Kidney (tissue), 14 donors: ENCODE data around the gene PNMT. TPM values are rescaled to one million over a fixed set of nuclear protein-coding genes. Genes with fewer than 3 reads are reported as not detected.
A peak's percentile ranks its signal among the peaks of the same experiment; 100 is the strongest.

ENCODE experiments used
- DNase-seq, 5 donors: peaks; one replicate each; pipeline ENCODE4 v3.0.0-alpha.2; 2013 to 2020
- FAIRE-seq: peaks from 2 replicates; lab custom pipeline; 2012; peaks lifted over from hg19 to GRCh38; lab: Jason Lieb, UNC
- H3K27ac ChIP-seq, 2 donors: one replicate each; pipeline ENCODE4 v1.7.0; 2013; ENCODE audit warnings: low read depth in 2 of 2, low read length in 2 of 2, inconsistent platforms in 1 of 2
- H3K27me3 ChIP-seq: one replicate; pipeline ENCODE4 v1.7.1; 2013; ENCODE audit warnings: low read length, inconsistent platforms; ENCODE audit not compliant: control insufficient read depth, insufficient read depth
- H3K36me3 ChIP-seq, 3 donors: one replicate each; pipeline versions ENCODE4 v1.7.0 to v1.7.1; 2013; ENCODE audit warnings: low read length in 3 of 3, control low read depth in 1 of 3, inconsistent platforms in 1 of 3; ENCODE audit not compliant: insufficient read depth in 3 of 3, control insufficient read depth in 2 of 3
- H3K4me1 ChIP-seq, 3 donors: one replicate each; pipeline versions ENCODE4 v1.7.0 to v1.7.1; 2013; ENCODE audit warnings: low read length in 3 of 3, inconsistent platforms in 1 of 3, low read depth in 1 of 3; ENCODE audit not compliant: control insufficient read depth in 2 of 3, insufficient read depth in 2 of 3
- H3K4me3 ChIP-seq, 3 donors: one replicate each; pipeline versions ENCODE4 v1.7.0 to v1.8.1; 2013; ENCODE audit warnings: low read length in 3 of 3, control low read depth in 1 of 3, inconsistent platforms in 1 of 3
- H3K9ac ChIP-seq, 3 donors: one replicate each; pipeline versions ENCODE4 v1.7.0 to v1.7.1; 2013; ENCODE audit warnings: low read length in 3 of 3, control low read depth in 1 of 3, inconsistent platforms in 1 of 3
- H3K9me3 ChIP-seq, 3 donors: one replicate each; pipeline versions ENCODE4 v1.7.0 to v1.7.1; 2013; ENCODE audit warnings: low read length in 3 of 3, control low read depth in 1 of 3, inconsistent platforms in 1 of 3; ENCODE audit not compliant: control insufficient read depth in 2 of 3, insufficient read depth in 1 of 3
- CTCF ChIP-seq: IDR thresholded peaks from 3 replicates; pipeline ENCODE4 v1.5.1; 2012; ENCODE audit warnings: mild to moderate bottlenecking, moderate library complexity, borderline replicate concordance; ENCODE audit not compliant: insufficient read depth; ENCODE audit errors: extremely low read depth
- intact Hi-C: fragments of 100-400 bp; cut with DNase I; formaldehyde crosslinking; loops from one replicate; pipeline ENCODE4 v1.11.1; 2022
- polyA plus RNA-seq: library from polyadenylated mRNA; stranded (reverse); fragments of 350-450 nt; fragmentation: Illumina TruSeq; extraction: RNeasy Lipid Tissue Mini Kit (QIAGEN cat#74804); gene quantifications from one replicate; pipeline ENCODE4 v1.2.3, GENCODE V29; 2014; ENCODE audit warnings: low read depth, low replicate concordance; ENCODE audit not compliant: insufficient read depth
- total RNA-seq: library from RNA; stranded (reverse); fragmentation: NEBNext Ultra II Directional; extraction: Animal tissue kit (Norgen Biotek cat#: 25700); gene quantifications from one replicate; pipeline ENCODE4 v1.2.1, GENCODE V29; 2021
- donor health status: control.
- donor health status: control.
- donor health status: control.
- donor health status: control.
- donor health status: control.
- donor health status: DM: yes; HTN: yes; CAD: no.
- donor health status: Normal renal cell carcinoma (clear cell type).

The PNMT gene
- total and polyA plus RNA-seq, 2 donors from 2014 or later: 2.0 to 8.2 TPM

GRCh38 chr17:39627047-39627711 is 41.1 kb upstream of the PNMT start:
- no peak overlapping the region for H3K27ac ChIP-seq
- no peak overlapping the region for H3K9ac ChIP-seq
- DNase-seq (peak in 2 of 5 donors; percentile 51), FAIRE-seq (no peak)
- TF ChIP-seq CTCF: no peak
- no peaks in the 10 kb centered on the region for H3K36me3 ChIP-seq
- intact Hi-C loops: loop anchor here (10.0 kb wide), 1 partner anchor 82 kb away; no protein-coding TSS in a partner anchor
- H3K9me3 ChIP-seq: no peaks in the 10 kb centered on the region
- peaks cover 2% of the 10 kb centered on the region for H3K27me3 ChIP-seq
- H3K4me1 ChIP-seq: peaks cover 0 to 9% (median under 1%) of the 10 kb centered on the region in 3 donors
- H3K4me3 ChIP-seq: peak overlapping the region; percentile 16 to 68 (median 35)

- Histone ChIP-seq H3K27ac (peak overlapping the region in 1 of 2 donors; percentile 78), H3K4me1 (peaks cover 0 to 7% (median 0%) of the 10 kb centered on the region in 3 donors), H3K9me3 (no peaks in the 10 kb centered on the region), H3K36me3 (no peaks in the 10 kb centered on the region), H3K27me3 (peaks cover 2% of the 10 kb centered on the region), H3K4me3 (no peak overlapping the region), H3K9ac (peak overlapping the region in 1 of 3 donors; percentile 34)
- no peak for FAIRE-seq
- DNase-seq: peak in 1 of 5 donors; percentile 56
- TF ChIP-seq CTCF: no peak
- intact Hi-C loops: loop anchor here (10.0 kb wide), 1 partner anchor 83 kb away; no protein-coding TSS in a partner anchor
Measured at GRCh38 chr17:39627712-39628516, 40.3 kb upstream of the PNMT start.

GRCh38 chr17:39628655-39629493 is 39.4 kb upstream of the PNMT start:
- intact Hi-C loops: loop anchor here (10.0 kb wide), 1 partner anchor 84 kb away; no protein-coding TSS in a partner anchor
- Histone ChIP-seq H3K4me1 (peaks cover 0 to 3% (median 0%) of the 10 kb centered on the region in 3 donors), H3K9me3 (no peaks in the 10 kb centered on the region), H3K36me3 (no peaks in the 10 kb centered on the region), H3K9ac (no peak overlapping the region), H3K27me3 (peaks cover 2% of the 10 kb centered on the region), H3K4me3 (no peak overlapping the region), H3K27ac (no peak overlapping the region)
- FAIRE-seq (no peak), DNase-seq (no peak)
- TF ChIP-seq CTCF: no peak
